H1 (cell line): ENCODE data around the gene CAMK2B. TPM values are rescaled to one million over a fixed set of nuclear protein-coding genes. Genes with fewer than 3 reads are reported as not detected.

ENCODE experiments used
- CBX5 ChIP-seq: fragments of 300-800, 300-1000 bp; sonication (generic); IDR thresholded peaks from 2 replicates; pipeline ENCODE4 v1.7.1; 2016; ENCODE audit warnings: antibody characterized with exemption, low read length, low read depth
- CHD1 ChIP-seq: IDR thresholded peaks from 2 replicates; pipeline ENCODE4 v1.6.1; 2012; ENCODE audit warnings: low read depth, low read length, improper control_type of control experiment
- polyA plus RNA-seq, 7 experiments: library from polyadenylated mRNA; depleted of rRNA in 3 of 7; stranded (reverse) in 5 of 7; unstranded in 2 of 7; fragments of >200 nt in 5 of 7; fragments of 200-250 nt in 2 of 7; gene quantifications; 1 replicate in 5 of 7; 2 replicates in 1 of 7; 4 replicates in 1 of 7; pipeline versions ENCODE4 v1.2.1 to v1.2.3, GENCODE V29; 2011 to 2013; ENCODE audit warnings: missing spikeins in 2 of 7, mixed read lengths in 2 of 7
- total RNA-seq: library from RNA; stranded (reverse); fragmentation: NEBNext Ultra II Directional; extraction: Animal tissue kit (Norgen Biotek cat#: 25700); gene quantifications from 2 replicates; pipeline ENCODE4 v1.2.1, GENCODE V29; 2021

The CAMK2B gene
- total and polyA plus RNA-seq, 2 of the 8 experiments (the other 6 are each of a cell fraction or from before 2014, with no cell fraction given) = 0.05 to 0.15 TPM

DNA sequence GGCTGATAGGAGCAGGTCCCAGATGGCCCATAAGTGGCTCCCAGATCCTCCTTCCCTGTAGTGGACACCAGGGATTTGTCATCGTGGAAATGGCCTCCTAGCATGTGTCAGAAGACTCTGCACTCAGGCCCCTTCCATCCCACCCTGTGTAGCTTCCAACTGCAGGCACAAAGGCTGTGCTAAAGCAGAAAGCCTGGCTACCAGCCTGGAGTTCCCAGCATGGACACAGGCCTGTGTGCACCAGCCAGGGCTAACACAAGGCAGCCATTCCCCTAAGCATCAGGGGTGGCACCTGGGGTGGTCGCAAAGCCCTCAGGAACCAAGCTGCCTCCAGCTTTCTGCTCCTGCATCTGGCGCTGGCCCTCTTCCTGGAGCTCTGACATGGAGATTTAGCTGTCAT is 4.5 kb upstream of the CAMK2B start (continued):
- TF ChIP-seq CBX5 = no peak
- TF ChIP-seq CHD1 = no peak
